Common myeloid progenitor, CD34-positive (primary cell): ENCODE data around the gene GTF3C1.

Source experiments
- CTCF ChIA-PET: fragments of 350-600 bp; sonication (Branson Sonifier 250); formaldehyde crosslinking; loops from one replicate; lab custom pipeline; 2021; ENCODE audit warnings: antibody characterized with exemption; lab: Charles Lee
- POLR2A ChIA-PET: fragments of 350-600 bp; sonication (Branson Sonifier 250); formaldehyde crosslinking; loops from one replicate; lab custom pipeline; 2021; ENCODE audit warnings: antibody characterized with exemption; lab: Charles Lee
- DNase-seq, 3 donors: peaks; one replicate each; pipeline versions ENCODE4 v3.0.0 to v3.0.0-alpha.2; 2013
- H3K27ac ChIP-seq, 2 experiments: 1 replicate in 1 of 2; 2 replicates in 1 of 2; pipeline ENCODE4 v1.7.0; 2013; ENCODE audit warnings: inconsistent platforms in 2 of 2, low read length in 2 of 2, mild to moderate bottlenecking in 2 of 2, low read depth in 1 of 2, moderate library complexity in 1 of 2; ENCODE audit not compliant: severe bottlenecking in 2 of 2, insufficient read depth in 1 of 2, poor library complexity in 1 of 2
- H3K27me3 ChIP-seq, 5 experiments: replicated peaks in 2 of 5; 1 replicate in 3 of 5; 2 replicates in 2 of 5; pipeline versions ENCODE4 v1.6.1 to v1.7.0; 2013; ENCODE audit warnings: low read length in 4 of 5, mild to moderate bottlenecking in 2 of 5, moderate library complexity in 2 of 5, inconsistent platforms in 1 of 5; ENCODE audit not compliant: insufficient read depth in 5 of 5, control insufficient read depth in 4 of 5
- H3K36me3 ChIP-seq, 4 experiments: 1 replicate in 2 of 4; 2 replicates in 2 of 4; pipeline versions ENCODE4 v1.6.1 to v1.7.0; 2013; ENCODE audit warnings: low read length in 3 of 4, control low read depth in 1 of 4, mild to moderate bottlenecking in 1 of 4; ENCODE audit not compliant: control insufficient read depth in 4 of 4, insufficient read depth in 4 of 4
- H3K4me1 ChIP-seq, 4 experiments: 1 replicate in 3 of 4; 2 replicates in 1 of 4; pipeline versions ENCODE4 v1.6.1 to v1.7.1; 2013; ENCODE audit warnings: low read length in 3 of 4, mild to moderate bottlenecking in 3 of 4, control low read depth in 1 of 4, inconsistent platforms in 1 of 4, moderate library complexity in 1 of 4; ENCODE audit not compliant: control insufficient read depth in 4 of 4, insufficient read depth in 4 of 4; ENCODE audit errors: control extremely low read depth in 1 of 4
- H3K4me3 ChIP-seq, 7 experiments: 1 replicate in 4 of 7; 2 replicates in 3 of 7; pipeline versions ENCODE4 v1.5.1 to v1.7.0; 2013; ENCODE audit warnings: mild to moderate bottlenecking in 7 of 7, low read length in 6 of 7, moderate library complexity in 6 of 7, inconsistent platforms in 2 of 7, low read depth in 2 of 7, control low read depth in 1 of 7; ENCODE audit not compliant: insufficient read depth in 4 of 7, control insufficient read depth in 1 of 7; ENCODE audit errors: extremely low read depth in 1 of 7
- H3K9me3 ChIP-seq, 5 experiments: 1 replicate in 4 of 5; 2 replicates in 1 of 5; pipeline versions ENCODE4 v1.6.1 to v1.7.1; 2013; ENCODE audit warnings: low read length in 4 of 5, mild to moderate bottlenecking in 2 of 5, inconsistent platforms in 1 of 5, low read depth in 1 of 5, moderate library complexity in 1 of 5; ENCODE audit not compliant: control insufficient read depth in 4 of 5, insufficient read depth in 2 of 5; ENCODE audit errors: control extremely low read depth in 1 of 5
- WGBS: methylation state at CpG from one replicate; pipeline ENCODE4 v1.1.5; 2013; ENCODE audit not compliant: insufficient coverage; 5-methylcytosine and 5-hydroxymethylcytosine counted together

The GTF3C1 gene

GRCh38 chr16:27505297-27506236 lies 44.1 kb downstream of the GTF3C1 start:
- H3K27me3 ChIP-seq: no peaks in the 10 kb centered on the region
- peaks cover 48 to 91% (median 80%) of the 10 kb centered on the region in 4 experiments for H3K36me3 ChIP-seq
- ChIA-PET POLR2A (no interaction called here), CTCF (interaction anchor here (3.1 kb wide), 1 partner anchor 10 kb away, joined by 10 read pairs; no protein-coding TSS in a partner anchor)
- no peaks in the 10 kb centered on the region for H3K4me1 ChIP-seq
- H3K4me3 ChIP-seq: no peak overlapping the region
- H3K27ac ChIP-seq: no peak overlapping the region
- 95% methylated on average over 11 of the region's 13 CpGs for WGBS
- H3K9me3 ChIP-seq: no peaks in the 10 kb centered on the region
- DNase-seq: no peak

GRCh38 chr16:27503662-27504061 lies 46.1 kb downstream of the GTF3C1 start:
- Histone ChIP-seq H3K4me1 (no peaks in the 10 kb centered on the region), H3K27me3 (no peaks in the 10 kb centered on the region), H3K36me3 (peaks cover 50 to 96% (median 85%) of the 10 kb centered on the region in 4 experiments), H3K27ac (no peak overlapping the region), H3K9me3 (no peaks in the 10 kb centered on the region), H3K4me3 (no peak overlapping the region)
- POLR2A ChIA-PET: no interaction called here
- no peak for DNase-seq
- CTCF ChIA-PET: interaction anchor here (3.1 kb wide), 1 partner anchor 12 kb away, joined by 10 read pairs; no protein-coding TSS in a partner anchor
- WGBS: 97% methylated on average over 5 of the region's 5 CpGs

- no peak for DNase-seq
- CTCF ChIA-PET: interaction anchor here (1.1 to 2.2 kb wide), 3 partner anchors 11 to 15 kb away, joined by 3 to 7 read pairs (median 3); no protein-coding TSS in a partner anchor
- Histone ChIP-seq H3K9me3 (no peaks in the 10 kb centered on the region), H3K4me1 (no peaks in the 10 kb centered on the region), H3K27ac (no peak overlapping the region), H3K36me3 (peaks cover 43 to 97% (median 80%) of the 10 kb centered on the region in 4 experiments), H3K27me3 (no peaks in the 10 kb centered on the region), H3K4me3 (no peak overlapping the region)
- WGBS: 100% methylated on average over 2 of the region's 3 CpGs
- POLR2A ChIA-PET: no interaction called here
These were observed 48.9 kb downstream of the GTF3C1 start for GRCh38 chr16:27500801-27501200.

- Histone ChIP-seq H3K4me1 (no peaks in the 10 kb centered on the region), H3K27ac (no peak overlapping the region), H3K4me3 (no peak overlapping the region), H3K27me3 (no peaks in the 10 kb centered on the region), H3K36me3 (peaks cover 40 to 96% (median 83%) of the 10 kb centered on the region in 4 experiments), H3K9me3 (no peaks in the 10 kb centered on the region)
- WGBS: 99% methylated on average over 7 of the region's 9 CpGs
- ChIA-PET CTCF (interaction anchor here (1.1 to 2.2 kb wide), 3 partner anchors 9 to 16 kb away, joined by 3 to 7 read pairs (median 3); no protein-coding TSS in a partner anchor), POLR2A (no interaction called here)
- DNase-seq: no peak
These were observed 50.1 kb downstream of the GTF3C1 start for GRCh38 chr16:27499659-27500055.

- no peaks in the 10 kb centered on the region for H3K9me3 ChIP-seq
- POLR2A ChIA-PET: no interaction called here
- 96% methylated on average over 14 of the region's 14 CpGs for WGBS
- CTCF ChIA-PET: interaction anchor here (1.1 to 1.5 kb wide), 2 partner anchors 10 to 11 kb away, joined by 3 read pairs; no protein-coding TSS in a partner anchor
- no peak overlapping the region for H3K4me3 ChIP-seq
- no peak overlapping the region for H3K27ac ChIP-seq
- no peaks in the 10 kb centered on the region for H3K27me3 ChIP-seq
- H3K36me3 ChIP-seq: peaks cover 38 to 95% (median 82%) of the 10 kb centered on the region in 4 experiments
- no peak for DNase-seq
- H3K4me1 ChIP-seq: no peaks in the 10 kb centered on the region
These were observed 50.6 kb downstream of the GTF3C1 start for GRCh38 chr16:27498916-27499658.

- 94% methylated on average over 7 of the region's 9 CpGs for WGBS
- no peak overlapping the region for H3K27ac ChIP-seq
- H3K27me3 ChIP-seq: no peaks in the 10 kb centered on the region
- peaks cover 36 to 94% (median 75%) of the 10 kb centered on the region in 4 experiments for H3K36me3 ChIP-seq
- no peak overlapping the region for H3K4me3 ChIP-seq
- POLR2A ChIA-PET: no interaction called here
- CTCF ChIA-PET: no interaction called here
- H3K9me3 ChIP-seq: no peaks in the 10 kb centered on the region
- H3K4me1 ChIP-seq: no peaks in the 10 kb centered on the region
- DNase-seq: no peak
These were observed 51.5 kb downstream of the GTF3C1 start for GRCh38 chr16:27498031-27498825.
